Astrocyte of the hippocampus (primary cell): ENCODE data around the gene FKBP1C.

ENCODE experiments used
- DNase-seq: peaks from one replicate; pipeline ENCODE4 v3.0.0; 2011; ENCODE audit warnings: low read depth, low spot score

The FKBP1C gene

DNA sequence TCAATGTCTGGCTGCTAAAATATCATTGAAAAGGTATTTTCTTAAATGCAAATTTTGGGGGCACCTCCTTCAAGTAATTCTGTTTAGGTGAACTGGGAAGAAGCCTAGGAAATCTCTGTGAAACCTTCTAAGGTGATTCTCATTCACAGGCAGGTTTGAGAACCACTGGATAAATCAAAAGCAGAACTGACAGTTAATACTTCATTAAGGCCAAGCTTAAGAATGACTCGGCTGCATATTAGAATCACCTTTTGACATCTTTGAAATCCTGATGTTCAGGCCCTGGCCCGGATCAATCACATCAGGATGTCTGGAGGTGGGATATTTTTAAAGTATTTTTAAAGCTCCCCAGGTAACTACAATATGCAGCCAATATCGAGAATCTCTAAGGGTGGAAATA is 50.6 kb downstream of the FKBP1C start:
- no peak for DNase-seq
